ENCODE measurements around the gene C6orf47. TPM values are rescaled to one million over a fixed set of nuclear protein-coding genes. Genes with fewer than 3 reads are reported as not detected.

The C6orf47 gene
- total RNA-seq, 2 experiments from 2014 or later = 8.8 to 9.0 TPM

DNA sequence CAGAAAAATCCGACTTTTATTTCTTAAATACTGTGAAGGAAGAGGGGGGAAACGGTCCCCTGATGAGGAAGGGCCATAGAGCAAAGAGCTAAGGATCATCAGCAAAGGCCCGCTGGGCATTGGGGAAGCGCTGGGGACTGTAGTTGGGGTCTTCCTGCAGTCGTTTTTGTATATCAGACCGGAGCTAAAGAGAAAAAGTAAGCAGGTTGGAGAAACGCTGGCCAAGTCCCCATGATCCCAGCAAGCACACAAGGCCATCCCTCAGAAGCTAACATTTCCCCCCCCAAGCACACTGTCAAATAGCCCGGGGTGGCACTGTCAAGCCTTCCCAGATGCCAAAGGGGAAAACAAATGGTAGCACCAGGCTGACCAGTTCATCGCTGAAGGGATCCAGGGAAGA lies 21.5 kb downstream of the C6orf47 start:
- Mint-ChIP-seq H3K4me3 (no peak overlapping the region), H3K36me3 (ENCODE audit: low read depth) (peaks cover 31% of the 10 kb centered on the region), H3K9me3 (no peaks in the 10 kb centered on the region), H3K27ac (no peak overlapping the region), H3K4me1 (ENCODE audit: low read depth) (peaks cover 1% of the 10 kb centered on the region), H3K27me3 (ENCODE audit: low read depth) (no peaks in the 10 kb centered on the region)
- no peak for DNase-seq
- CTCF ChIA-PET = interaction anchor here (0.6 kb wide), 1 partner anchor 160 kb away, joined by 7 read pairs; no protein-coding TSS in a partner anchor
- intact Hi-C loops (cut with micrococcal nuclease) = no loop called here

DNA sequence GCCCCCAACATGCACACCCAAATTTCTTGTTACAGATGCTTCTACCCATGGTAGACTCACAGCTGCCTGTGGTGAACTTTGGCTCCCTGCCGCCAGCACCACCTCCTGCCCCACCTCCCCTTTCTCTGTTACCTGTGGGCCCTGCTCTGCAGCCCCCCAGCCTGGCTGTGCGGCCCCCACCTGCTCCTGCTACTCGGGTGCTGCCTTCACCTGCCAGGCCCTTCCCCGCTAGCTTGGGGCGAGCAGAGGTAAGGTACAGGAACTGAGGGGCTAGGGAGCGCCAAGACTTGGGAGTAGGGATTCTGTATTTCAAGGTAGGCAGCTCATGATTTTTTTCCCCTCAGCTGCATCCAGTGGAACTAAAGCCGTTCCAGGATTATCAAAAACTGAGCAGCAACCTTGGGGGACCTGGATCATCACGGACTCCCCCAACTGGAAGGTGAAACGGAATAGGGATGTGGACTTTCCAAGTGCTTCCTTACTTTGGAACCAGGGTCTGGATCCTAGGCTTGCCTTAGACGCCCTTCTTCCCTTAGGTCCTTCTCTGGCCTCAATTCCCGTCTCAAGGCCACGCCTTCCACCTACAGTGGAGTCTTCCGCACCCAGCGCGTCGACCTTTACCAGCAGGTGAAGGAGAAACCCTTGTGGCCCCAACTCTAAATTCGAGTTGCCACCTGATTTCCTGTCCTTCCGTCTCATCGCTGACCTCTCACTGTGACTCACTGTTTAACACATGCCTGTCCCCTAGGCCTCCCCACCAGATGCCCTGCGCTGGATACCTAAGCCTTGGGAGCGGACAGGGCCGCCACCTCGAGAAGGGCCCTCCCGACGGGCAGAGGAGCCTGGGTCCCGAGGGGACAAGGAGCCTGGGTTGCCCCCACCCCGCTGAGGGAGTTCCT lies 23.6 kb downstream of the C6orf47 start:
- Mint-ChIP-seq H3K4me3 (no peak overlapping the region), H3K27me3 (ENCODE audit: low read depth) (no peaks in the 10 kb centered on the region), H3K36me3 (ENCODE audit: low read depth) (peaks cover 45% of the 10 kb centered on the region), H3K4me1 (ENCODE audit: low read depth) (peaks cover 1% of the 10 kb centered on the region), H3K9me3 (no peaks in the 10 kb centered on the region), H3K27ac (no peak overlapping the region)
- intact Hi-C loops (cut with micrococcal nuclease) = no loop called here
- no peak for DNase-seq
- CTCF ChIA-PET = no interaction called here

DNA sequence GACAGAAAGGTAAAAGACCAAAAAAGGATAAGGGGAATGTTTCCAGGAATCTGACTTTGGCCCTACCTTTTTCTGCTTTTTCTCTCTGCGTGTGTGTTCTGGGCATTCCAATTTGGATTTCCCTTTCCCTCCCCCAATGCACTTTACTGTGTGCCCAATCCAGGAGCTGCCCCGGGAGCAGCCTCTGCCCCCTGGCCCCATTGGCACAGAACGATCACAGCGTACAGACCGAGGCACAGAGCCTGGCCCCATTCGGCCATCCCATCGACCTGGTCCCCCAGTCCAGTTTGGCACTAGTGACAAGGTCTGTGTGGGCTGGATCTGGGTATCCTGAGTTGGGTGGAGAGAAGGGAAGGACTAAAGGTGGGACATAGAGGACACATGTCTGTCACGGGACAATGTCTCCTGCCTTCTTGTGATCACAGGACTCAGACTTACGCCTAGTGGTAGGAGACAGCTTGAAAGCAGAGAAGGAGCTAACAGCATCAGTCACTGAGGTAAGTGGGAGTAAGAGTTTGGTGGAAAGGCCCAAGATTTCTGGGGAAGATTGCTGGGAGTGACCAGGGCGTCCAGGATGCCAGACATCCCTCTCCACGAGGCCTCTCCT lies 25.5 kb downstream of the C6orf47 start:
- Mint-ChIP-seq H3K4me1 (ENCODE audit: low read depth) (peaks cover 1% of the 10 kb centered on the region), H3K27ac (peak overlapping the region; percentile 47), H3K4me3 (no peak overlapping the region), H3K36me3 (ENCODE audit: low read depth) (peaks cover 55% of the 10 kb centered on the region), H3K9me3 (no peaks in the 10 kb centered on the region), H3K27me3 (ENCODE audit: low read depth) (no peaks in the 10 kb centered on the region)
- intact Hi-C loops (cut with micrococcal nuclease) = no loop called here
- CTCF ChIA-PET = no interaction called here
- no peak for DNase-seq

DNA sequence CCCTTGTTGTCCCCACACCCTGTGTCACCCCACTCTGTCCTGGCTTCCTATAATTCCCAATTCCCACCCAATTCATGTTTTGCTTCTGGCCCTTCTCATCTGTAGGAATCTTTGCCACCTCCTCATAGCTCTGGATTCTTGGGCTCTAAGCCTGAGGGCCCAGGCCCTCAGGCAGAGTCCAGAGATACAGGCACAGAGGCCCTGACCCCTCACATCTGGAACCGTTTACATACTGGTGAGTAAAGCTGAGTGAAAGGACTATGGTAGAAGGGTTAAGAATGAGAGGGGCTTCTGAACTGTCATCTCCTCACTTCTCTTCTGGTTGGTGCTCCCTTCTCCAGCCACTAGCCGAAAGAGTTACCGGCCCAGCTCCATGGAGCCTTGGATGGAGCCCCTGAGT lies 26.4 kb downstream of the C6orf47 start:
- no peak overlapping the region for H3K4me3 Mint-ChIP-seq
- H3K4me1 Mint-ChIP-seq (ENCODE audit: low read depth) = no peaks in the 10 kb centered on the region
- H3K27me3 Mint-ChIP-seq (ENCODE audit: low read depth) = no peaks in the 10 kb centered on the region
- no peak overlapping the region for H3K27ac Mint-ChIP-seq
- H3K9me3 Mint-ChIP-seq = no peaks in the 10 kb centered on the region
- DNase-seq = no peak
- peaks cover 63% of the 10 kb centered on the region for H3K36me3 Mint-ChIP-seq (ENCODE audit: low read depth)
- CTCF ChIA-PET = interaction anchor here (0.7 kb wide), 1 partner anchor 12 kb away, joined by 4 read pairs; no protein-coding TSS in a partner anchor
- intact Hi-C loops (cut with micrococcal nuclease) = no loop called here

DNA sequence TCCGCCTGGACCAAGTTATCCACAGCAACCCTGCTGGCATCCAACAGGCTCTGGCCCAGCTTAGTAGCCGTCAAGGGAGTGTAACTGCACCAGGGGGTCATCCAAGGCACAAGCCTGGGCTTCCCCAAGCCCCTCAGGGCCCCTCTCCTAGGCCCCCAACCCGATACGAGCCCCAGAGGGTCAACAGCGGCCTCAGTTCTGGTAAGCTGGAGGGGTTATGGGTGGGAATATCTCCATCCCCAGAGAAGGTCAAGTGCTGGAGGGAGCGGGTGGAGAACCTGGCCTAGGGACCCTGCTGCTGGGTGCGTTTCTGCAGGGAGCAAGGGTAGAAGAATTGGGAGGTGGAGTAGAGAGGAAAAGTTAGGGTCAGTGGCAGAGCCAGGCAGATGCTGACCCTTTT lies 27.1 kb downstream of the C6orf47 start:
- no peaks in the 10 kb centered on the region for H3K9me3 Mint-ChIP-seq
- DNase-seq = no peak
- H3K36me3 Mint-ChIP-seq (ENCODE audit: low read depth) = peaks cover 66% of the 10 kb centered on the region
- H3K27ac Mint-ChIP-seq = peak overlapping the region; percentile 13
- intact Hi-C loops (cut with micrococcal nuclease) = no loop called here
- no peaks in the 10 kb centered on the region for H3K4me1 Mint-ChIP-seq (ENCODE audit: low read depth)
- no peaks in the 10 kb centered on the region for H3K27me3 Mint-ChIP-seq (ENCODE audit: low read depth)
- CTCF ChIA-PET = no interaction called here
- H3K4me3 Mint-ChIP-seq = no peak overlapping the region

DNA sequence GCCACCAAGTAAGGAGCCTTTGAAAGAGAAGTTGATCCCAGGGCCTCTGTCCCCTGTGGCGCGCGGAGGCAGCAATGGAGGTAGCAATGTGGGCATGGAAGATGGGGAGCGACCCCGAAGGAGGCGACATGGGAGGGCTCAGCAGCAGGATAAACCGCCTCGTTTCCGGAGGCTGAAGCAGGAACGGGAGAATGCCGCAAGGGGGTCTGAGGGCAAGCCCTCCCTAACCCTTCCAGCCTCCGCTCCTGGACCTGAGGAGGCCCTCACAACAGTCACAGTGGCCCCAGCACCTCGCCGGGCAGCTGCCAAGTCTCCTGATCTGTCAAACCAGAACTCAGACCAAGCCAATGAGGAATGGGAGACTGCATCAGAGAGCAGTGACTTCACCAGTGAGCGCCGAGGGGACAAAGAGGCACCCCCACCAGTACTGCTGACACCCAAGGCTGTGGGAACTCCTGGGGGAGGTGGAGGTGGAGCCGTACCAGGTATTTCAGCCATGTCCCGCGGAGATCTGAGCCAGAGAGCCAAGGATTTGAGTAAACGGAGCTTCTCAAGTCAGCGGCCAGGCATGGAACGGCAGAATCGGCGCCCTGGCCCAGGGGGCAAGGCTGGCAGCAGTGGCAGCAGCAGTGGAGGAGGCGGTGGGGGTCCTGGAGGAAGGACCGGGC lies 28.2 kb downstream of the C6orf47 start:
- Mint-ChIP-seq H3K9me3 (no peaks in the 10 kb centered on the region), H3K27me3 (ENCODE audit: low read depth) (no peaks in the 10 kb centered on the region), H3K4me1 (ENCODE audit: low read depth) (no peaks in the 10 kb centered on the region), H3K4me3 (peak overlapping the region; percentile 21), H3K36me3 (ENCODE audit: low read depth) (peaks cover 74% of the 10 kb centered on the region), H3K27ac (no peak overlapping the region)
- CTCF ChIA-PET = no interaction called here
- no peak for DNase-seq
- intact Hi-C loops (cut with micrococcal nuclease) = no loop called here

DNA sequence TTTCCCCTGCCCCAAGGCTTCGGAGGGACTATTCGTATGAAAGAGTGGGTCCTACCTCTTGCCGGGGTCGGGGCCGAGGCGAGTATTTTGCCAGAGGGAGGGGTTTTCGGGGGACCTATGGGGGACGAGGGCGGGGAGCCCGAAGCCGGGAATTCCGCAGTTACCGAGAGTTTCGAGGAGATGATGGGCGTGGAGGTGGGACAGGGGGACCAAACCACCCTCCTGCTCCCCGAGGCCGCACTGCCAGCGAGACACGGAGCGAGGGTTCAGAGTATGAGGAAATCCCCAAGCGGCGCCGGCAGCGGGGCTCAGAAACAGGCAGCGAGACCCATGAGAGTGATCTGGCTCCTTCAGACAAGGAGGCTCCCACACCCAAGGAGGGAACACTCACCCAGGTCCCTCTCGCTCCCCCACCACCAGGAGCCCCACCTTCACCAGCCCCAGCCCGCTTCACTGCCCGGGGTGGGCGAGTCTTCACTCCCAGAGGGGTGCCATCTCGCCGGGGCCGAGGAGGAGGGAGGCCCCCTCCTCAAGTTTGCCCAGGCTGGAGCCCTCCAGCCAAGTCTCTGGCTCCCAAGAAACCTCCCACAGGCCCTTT lies 28.8 kb downstream of the C6orf47 start:
- DNase-seq = no peak
- Mint-ChIP-seq H3K27me3 (ENCODE audit: low read depth) (no peaks in the 10 kb centered on the region), H3K4me3 (no peak overlapping the region), H3K36me3 (ENCODE audit: low read depth) (peaks cover 73% of the 10 kb centered on the region), H3K4me1 (ENCODE audit: low read depth) (no peaks in the 10 kb centered on the region), H3K9me3 (no peaks in the 10 kb centered on the region), H3K27ac (no peak overlapping the region)
- CTCF ChIA-PET = no interaction called here
- intact Hi-C loops (cut with micrococcal nuclease) = no loop called here

DNA sequence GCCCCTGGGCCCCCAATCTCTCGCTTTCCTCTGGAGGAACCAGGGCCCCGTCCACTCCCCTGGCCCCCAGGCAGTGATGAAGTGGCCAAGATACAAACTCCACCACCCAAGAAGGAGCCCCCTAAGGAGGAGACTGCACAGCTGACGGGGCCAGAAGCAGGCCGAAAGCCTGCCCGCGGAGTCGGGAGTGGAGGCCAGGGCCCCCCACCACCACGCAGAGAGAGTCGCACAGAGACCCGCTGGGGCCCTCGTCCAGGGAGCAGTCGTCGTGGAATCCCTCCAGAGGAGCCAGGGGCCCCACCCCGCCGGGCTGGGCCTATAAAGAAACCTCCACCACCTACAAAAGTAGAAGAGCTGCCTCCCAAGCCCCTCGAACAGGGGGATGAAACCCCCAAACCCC lies 29.4 kb downstream of the C6orf47 start:
- no peak for DNase-seq
- Mint-ChIP-seq H3K9me3 (no peaks in the 10 kb centered on the region), H3K4me1 (ENCODE audit: low read depth) (no peaks in the 10 kb centered on the region), H3K27ac (no peak overlapping the region), H3K4me3 (no peak overlapping the region), H3K27me3 (ENCODE audit: low read depth) (no peaks in the 10 kb centered on the region), H3K36me3 (ENCODE audit: low read depth) (peaks cover 73% of the 10 kb centered on the region)
- CTCF ChIA-PET = no interaction called here
- intact Hi-C loops (cut with micrococcal nuclease) = no loop called here

DNA sequence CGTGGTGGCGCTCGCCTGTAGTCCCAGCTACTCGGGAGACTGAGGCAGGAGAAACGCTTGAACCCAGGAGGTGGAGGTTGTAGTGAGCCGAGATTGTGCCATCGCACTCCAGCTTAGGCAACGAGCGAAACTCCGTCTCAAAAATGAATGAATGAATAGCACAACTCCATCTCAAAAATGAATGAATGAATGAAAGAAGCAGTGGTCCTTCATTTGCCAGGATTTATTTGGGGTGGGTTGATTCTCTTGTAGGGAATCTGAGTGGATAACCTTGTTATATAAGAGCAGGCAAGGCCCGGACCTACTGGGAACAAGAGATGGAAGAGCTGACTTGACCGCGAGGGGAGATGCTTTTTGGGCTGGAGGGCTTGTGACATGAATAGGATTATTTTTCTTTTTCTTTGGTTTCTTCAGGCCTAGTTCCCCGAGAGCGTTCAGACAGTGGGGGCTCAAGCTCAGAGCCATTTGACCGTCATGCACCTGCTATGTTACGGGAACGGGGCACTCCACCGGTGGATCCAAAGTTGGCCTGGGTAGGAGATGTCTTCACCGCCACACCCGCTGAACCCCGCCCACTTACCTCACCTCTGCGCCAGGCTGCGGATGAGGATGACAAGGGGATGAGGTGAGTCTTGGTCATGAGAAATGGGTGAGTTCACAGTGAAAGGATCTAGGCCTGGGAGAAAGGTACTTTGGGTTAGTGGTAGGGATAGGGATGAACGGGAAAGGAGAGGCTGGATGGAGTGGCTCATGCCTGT lies 30.2 kb downstream of the C6orf47 start:
- no peaks in the 10 kb centered on the region for H3K27me3 Mint-ChIP-seq (ENCODE audit: low read depth)

DNA sequence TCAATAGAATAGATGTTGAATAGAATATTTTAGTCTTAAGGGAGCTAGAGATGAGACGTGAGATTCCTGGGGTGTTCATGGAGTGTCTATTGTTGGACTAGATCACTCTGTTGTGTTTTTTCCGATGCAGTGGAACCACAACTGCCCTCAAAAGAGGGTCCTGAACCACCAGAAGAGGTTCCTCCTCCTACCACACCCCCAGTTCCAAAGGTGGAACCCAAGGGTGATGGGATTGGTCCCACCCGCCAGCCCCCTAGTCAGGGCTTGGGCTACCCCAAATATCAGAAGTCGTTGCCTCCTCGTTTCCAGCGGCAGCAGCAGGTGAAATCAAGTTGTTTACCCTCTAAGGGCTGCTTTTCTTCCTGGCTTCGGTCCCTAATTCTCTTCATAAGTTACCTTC lies 31.6 kb downstream of the C6orf47 start:
- H3K36me3 Mint-ChIP-seq (ENCODE audit: low read depth) = peaks cover 80% of the 10 kb centered on the region
- H3K4me1 Mint-ChIP-seq (ENCODE audit: low read depth) = peaks cover 5% of the 10 kb centered on the region
- H3K27me3 Mint-ChIP-seq (ENCODE audit: low read depth) = no peaks in the 10 kb centered on the region
- intact Hi-C loops (cut with micrococcal nuclease) = no loop called here
- no peaks in the 10 kb centered on the region for H3K9me3 Mint-ChIP-seq
- DNase-seq = no peak
- no peak overlapping the region for H3K27ac Mint-ChIP-seq
- H3K4me3 Mint-ChIP-seq = no peak overlapping the region
- CTCF ChIA-PET = no interaction called here

More for the DNA sequence above, 30.2 kb downstream of the C6orf47 start:
- Mint-ChIP-seq H3K27ac (peak overlapping the region; percentile 46), H3K9me3 (no peaks in the 10 kb centered on the region), H3K36me3 (ENCODE audit: low read depth) (peaks cover 76% of the 10 kb centered on the region), H3K4me1 (ENCODE audit: low read depth) (peaks cover 4% of the 10 kb centered on the region), H3K4me3 (no peak overlapping the region)
- DNase-seq = no peak
- intact Hi-C loops (cut with micrococcal nuclease) = no loop called here
- CTCF ChIA-PET = no interaction called here

DNA sequence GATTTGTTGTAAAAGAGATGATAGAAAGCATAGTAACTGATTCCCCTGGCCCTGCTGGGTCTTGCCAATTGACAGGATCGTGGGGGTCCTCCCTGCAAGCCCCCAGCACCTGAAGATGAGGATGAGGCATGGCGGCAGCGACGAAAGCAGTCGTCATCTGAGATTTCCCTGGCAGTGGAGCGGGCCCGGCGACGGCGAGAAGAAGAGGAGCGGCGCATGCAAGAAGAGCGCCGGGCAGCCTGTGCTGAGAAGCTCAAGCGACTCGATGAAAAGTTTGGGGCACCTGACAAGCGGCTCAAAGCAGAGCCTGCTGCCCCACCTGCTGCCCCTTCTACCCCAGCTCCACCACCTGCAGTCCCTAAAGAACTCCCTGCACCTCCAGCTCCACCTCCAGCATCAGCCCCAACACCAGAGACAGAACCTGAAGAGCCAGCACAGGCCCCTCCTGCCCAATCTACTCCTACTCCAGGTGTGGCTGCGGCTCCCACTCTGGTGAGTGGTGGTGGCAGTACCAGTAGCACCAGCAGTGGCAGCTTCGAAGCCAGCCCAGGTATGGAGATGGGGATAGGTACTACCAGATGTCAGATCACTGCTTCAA lies 32.8 kb downstream of the C6orf47 start:
- Mint-ChIP-seq H3K36me3 (ENCODE audit: low read depth) (peaks cover 80% of the 10 kb centered on the region), H3K4me1 (ENCODE audit: low read depth) (peaks cover 11% of the 10 kb centered on the region), H3K27ac (peak overlapping the region; percentile 14), H3K27me3 (ENCODE audit: low read depth) (no peaks in the 10 kb centered on the region), H3K4me3 (no peak overlapping the region), H3K9me3 (no peaks in the 10 kb centered on the region)
- no peak for DNase-seq
- intact Hi-C loops (cut with micrococcal nuclease) = no loop called here
- CTCF ChIA-PET = no interaction called here

Data from activated naive CD4-positive, alpha-beta T cell treated with anti-CD3 and anti-CD28 coated beads for 36 hours (primary cell).